ENCODE data around the gene VAV2. TPM values are rescaled to one million over a fixed set of nuclear protein-coding genes. Genes with fewer than 3 reads are reported as not detected.

VAV2 gene
- total and polyA plus RNA-seq, 9 of the 15 experiments (the other 6 are each of a cell fraction or from before 2014, with no cell fraction given): 0.01 to 2.7 (median 1.0) TPM; not detected in 1

DNA sequence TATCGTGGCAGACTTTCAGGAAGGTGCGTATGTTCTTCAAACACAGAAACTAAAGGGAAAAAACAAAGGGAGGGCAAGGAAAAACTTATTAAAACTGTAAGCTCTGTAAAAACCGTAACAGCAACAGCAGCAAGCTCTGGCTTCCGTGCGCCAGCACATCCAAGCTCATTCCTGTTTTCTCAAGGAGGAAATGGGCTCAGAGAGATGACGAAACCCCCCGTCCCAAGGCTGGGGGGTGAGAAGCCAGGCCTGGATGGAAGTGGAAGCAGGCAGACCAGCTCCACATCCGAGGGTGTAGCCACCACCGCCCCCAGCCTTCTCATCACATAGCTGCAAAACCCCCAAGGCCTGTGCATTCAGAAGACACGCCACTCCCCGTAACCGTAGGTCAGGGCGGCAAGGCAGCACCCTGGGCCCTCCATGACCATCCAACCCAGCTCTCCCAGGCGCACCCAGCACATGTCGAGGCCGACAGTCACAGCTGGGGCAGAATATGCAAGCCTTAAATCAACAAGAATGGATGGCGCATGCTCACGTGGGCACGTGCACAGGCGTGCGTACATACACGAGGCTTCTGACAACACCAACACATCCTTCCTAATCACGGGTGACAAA is 52.8 kb downstream of the VAV2 start:
- no peak for DNase-seq (ENCODE audit: extremely low read depth in 1 of 4, low spot score in 3 of 4)
- POLR2A ChIA-PET: interaction anchor here (0.5 to 0.6 kb wide), 3 partner anchors 28 to 361 kb away, joined by 3 read pairs; no protein-coding TSS in a partner anchor
- intact Hi-C loops (cut with micrococcal nuclease) (no loop called here), in situ Hi-C loops (cut with MboI) (no loop called here)
- no peak for FAIRE-seq
- Histone ChIP-seq H3K79me2 (ENCODE audit: control insufficient read depth, insufficient read depth, low read length) (no peaks in the 10 kb centered on the region), H3K4me3 (no peak overlapping the region), H3K9me1 (ENCODE audit: control insufficient read depth, insufficient read depth, low read length) (no peaks in the 10 kb centered on the region), H3K9me3 (replicated peaks; ENCODE audit: control insufficient read depth, insufficient read depth, low read depth, low read length) (no peaks in the 10 kb centered on the region), H2AFZ (ENCODE audit: low read depth, low read length) (no peak overlapping the region), H3K27ac (ENCODE audit: extremely low read depth, low read depth, low read length) (no peak overlapping the region), H3K27me3 (ENCODE audit: control insufficient read depth in 2 of 2, insufficient read depth in 2 of 2, low read length in 2 of 2) (peaks cover 0 to 38% of the 10 kb centered on the region in 2 experiments; a peak in 2 of 5 replicates), H3K9ac (ENCODE audit: insufficient read depth in 1 of 2, low read depth in 2 of 2, low read length in 2 of 2) (no peak overlapping the region), H3K36me3 (ENCODE audit: control insufficient read depth, insufficient read depth, low read length) (no peaks in the 10 kb centered on the region), H3K4me1 (replicated peaks in 1 of 2; ENCODE audit: control insufficient read depth in 2 of 2, insufficient read depth in 2 of 2, low read length in 2 of 2) (peaks cover 0 to 17% of the 10 kb centered on the region in 2 experiments; a peak in 1 of 5 replicates), H3K4me2 (ENCODE audit: insufficient read depth, low read length) (no peak overlapping the region), H4K20me1 (replicated peaks; ENCODE audit: control insufficient read depth, insufficient read depth, low read length) (peaks cover 19% of the 10 kb centered on the region)
- BruUV-seq (replicated peaks): no TSS peak
- no peak for ATAC-seq
- WGBS (ENCODE audit: insufficient coverage, low coverage, missing lambda C conversion rate): 22% methylated on average over 23 of the region's 23 CpGs
- peak; percentile 35 for TF ChIP-seq BHLHE40 (IDR thresholded peaks at IDR 0.05; ENCODE audit: low read length)
- TF ChIP-seq, protein P1, sequence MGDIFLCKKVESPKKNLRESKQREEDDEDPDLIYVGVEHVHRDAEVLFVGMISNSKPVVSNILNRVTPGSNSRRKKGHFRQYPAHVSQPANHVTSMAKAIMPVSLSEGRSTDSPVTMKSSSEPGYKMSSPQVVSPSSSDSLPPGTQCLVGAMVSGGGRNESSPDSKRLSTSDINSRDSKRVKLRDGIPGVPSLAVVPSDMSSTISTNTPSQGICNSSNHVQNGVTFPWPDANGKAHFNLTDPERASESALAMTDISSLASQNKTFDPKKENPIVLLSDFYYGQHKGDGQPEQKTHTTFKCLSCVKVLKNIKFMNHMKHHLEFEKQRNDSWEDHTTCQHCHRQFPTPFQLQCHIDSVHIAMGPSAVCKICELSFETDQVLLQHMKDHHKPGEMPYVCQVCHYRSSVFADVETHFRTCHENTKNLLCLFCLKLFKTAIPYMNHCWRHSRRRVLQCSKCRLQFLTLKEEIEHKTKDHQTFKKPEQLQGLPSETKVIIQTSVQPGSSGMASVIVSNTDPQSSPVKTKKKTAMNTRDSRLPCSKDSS (IDR thresholded peaks at IDR 0.05; ENCODE audit: low read depth, partially characterized antibody): no peak
- TF ChIP-seq, protein P2, sequence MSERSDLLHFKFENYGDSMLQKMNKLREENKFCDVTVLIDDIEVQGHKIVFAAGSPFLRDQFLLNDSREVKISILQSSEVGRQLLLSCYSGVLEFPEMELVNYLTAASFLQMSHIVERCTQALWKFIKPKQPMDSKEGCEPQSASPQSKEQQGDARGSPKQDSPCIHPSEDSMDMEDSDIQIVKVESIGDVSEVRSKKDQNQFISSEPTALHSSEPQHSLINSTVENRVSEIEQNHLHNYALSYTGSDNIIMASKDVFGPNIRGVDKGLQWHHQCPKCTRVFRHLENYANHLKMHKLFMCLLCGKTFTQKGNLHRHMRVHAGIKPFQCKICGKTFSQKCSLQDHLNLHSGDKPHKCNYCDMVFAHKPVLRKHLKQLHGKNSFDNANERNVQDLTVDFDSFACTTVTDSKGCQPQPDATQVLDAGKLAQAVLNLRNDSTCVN (CRISPR knock-in tag; IDR thresholded peaks at IDR 0.05): no peak
- CTCF ChIA-PET (ENCODE audit: low intra/inter-chr PET ratio): no interaction called here

Data from K562 (cell line).